ENCODE measurements around the gene ADAM19.

The ADAM19 gene

GRCh38 chr5:157598350-157598936 lies 22.9 kb upstream of the ADAM19 start:
- ChIA-PET POLR2A (ENCODE audit: low non-redundant PET) (no interaction called here), CTCF (interaction anchor here (0.5 to 0.6 kb wide), 2 partner anchors 206 to 863 kb away, joined by 4 to 5 read pairs; no protein-coding TSS in a partner anchor)
- DNase-seq (ENCODE audit: low spot score): no peak
- H3K27ac ChIP-seq: no peak overlapping the region
- TF ChIP-seq CTCF (conservative IDR thresholded peaks at IDR 0.05; ENCODE audit: low read depth): no peak

- CTCF ChIA-PET: no interaction called here
- no peak for DNase-seq (ENCODE audit: low spot score)
- H3K27ac ChIP-seq: no peak overlapping the region
- POLR2A ChIA-PET (ENCODE audit: low non-redundant PET): no interaction called here
- TF ChIP-seq CTCF (conservative IDR thresholded peaks at IDR 0.05; ENCODE audit: low read depth): no peak
These were observed 21.7 kb upstream of the ADAM19 start for GRCh38 chr5:157597277-157597676.

GRCh38 chr5:157596487-157596886 lies 20.9 kb upstream of the ADAM19 start:
- H3K27ac ChIP-seq: no peak overlapping the region
- CTCF ChIA-PET: interaction anchor here (0.7 kb wide), 1 partner anchor 122 kb away, joined by 3 read pairs; no protein-coding TSS in a partner anchor
- no peak for DNase-seq (ENCODE audit: low spot score)
- no peak for TF ChIP-seq CTCF (conservative IDR thresholded peaks at IDR 0.05; ENCODE audit: low read depth)
- POLR2A ChIA-PET (ENCODE audit: low non-redundant PET): no interaction called here

- TF ChIP-seq CTCF (conservative IDR thresholded peaks at IDR 0.05; ENCODE audit: low read depth): no peak
- DNase-seq (ENCODE audit: low spot score): no peak
- ChIA-PET CTCF (interaction anchor here (0.6 to 1.0 kb wide), 3 partner anchors 31 to 267 kb away, joined by 3 to 4 read pairs (median 4); no protein-coding TSS in a partner anchor), POLR2A (ENCODE audit: low non-redundant PET) (no interaction called here)
- H3K27ac ChIP-seq: no peak overlapping the region
These were observed 19.3 kb upstream of the ADAM19 start for GRCh38 chr5:157594675-157595459.

- ChIA-PET POLR2A (ENCODE audit: low non-redundant PET) (no interaction called here), CTCF (interaction anchor here (1.0 kb wide), 1 partner anchor 30 kb away, joined by 3 read pairs; no protein-coding TSS in a partner anchor)
- TF ChIP-seq CTCF (conservative IDR thresholded peaks at IDR 0.05; ENCODE audit: low read depth): no peak
- DNase-seq (ENCODE audit: low spot score): no peak
- no peak overlapping the region for H3K27ac ChIP-seq
These were observed 18.7 kb upstream of the ADAM19 start for GRCh38 chr5:157594257-157594656.

GRCh38 chr5:157593052-157593757 lies 17.6 kb upstream of the ADAM19 start:
- DNase-seq (ENCODE audit: low spot score): no peak
- no peak for TF ChIP-seq CTCF (conservative IDR thresholded peaks at IDR 0.05; ENCODE audit: low read depth)
- ChIA-PET CTCF (no interaction called here), POLR2A (ENCODE audit: low non-redundant PET) (no interaction called here)
- H3K27ac ChIP-seq: no peak overlapping the region
